ENCODE measurements around the gene KBTBD12.

KBTBD12 gene

DNA sequence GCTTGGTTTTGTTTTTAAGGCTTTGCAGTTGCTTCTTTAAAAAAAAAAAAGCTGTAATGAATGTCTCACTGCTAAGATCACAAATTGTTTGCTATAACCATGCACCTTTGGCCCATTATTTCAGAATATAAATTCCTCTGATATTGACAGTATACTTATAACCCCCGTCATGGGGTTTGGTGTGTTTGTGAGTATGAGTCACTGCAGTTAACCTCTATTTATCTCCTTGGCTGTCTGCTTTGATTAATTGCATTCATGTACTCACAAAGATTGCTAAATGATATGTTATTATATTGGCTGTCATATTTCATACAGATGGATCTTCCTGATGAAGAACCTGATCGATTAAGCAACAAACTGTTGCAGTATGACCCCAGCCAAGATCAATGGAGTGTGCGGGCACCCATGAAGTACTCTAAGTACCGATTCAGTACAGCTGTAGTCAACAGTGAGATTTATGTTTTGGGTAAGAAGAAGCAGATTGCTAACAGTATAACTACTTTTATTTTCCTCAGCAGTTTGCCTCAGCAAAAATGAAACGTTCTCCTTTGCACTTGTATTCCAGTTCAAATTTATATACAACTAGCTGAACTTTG lies 14.9 kb downstream of the KBTBD12 start:
- no peak overlapping the region for H3K4me3 ChIP-seq
- no peaks in the 10 kb centered on the region for H3K36me3 ChIP-seq
- H3K27me3 ChIP-seq, result no peaks in the 10 kb centered on the region
- no peaks in the 10 kb centered on the region for H3K4me1 ChIP-seq
- intact Hi-C loops (cut with DNase I; ENCODE audit: low total_unique reads), result no loop called here
- no peak for DNase-seq
- H3K9me3 ChIP-seq, result no peaks in the 10 kb centered on the region
- no peak overlapping the region for H3K27ac ChIP-seq
- TF ChIP-seq, protein P1, sequence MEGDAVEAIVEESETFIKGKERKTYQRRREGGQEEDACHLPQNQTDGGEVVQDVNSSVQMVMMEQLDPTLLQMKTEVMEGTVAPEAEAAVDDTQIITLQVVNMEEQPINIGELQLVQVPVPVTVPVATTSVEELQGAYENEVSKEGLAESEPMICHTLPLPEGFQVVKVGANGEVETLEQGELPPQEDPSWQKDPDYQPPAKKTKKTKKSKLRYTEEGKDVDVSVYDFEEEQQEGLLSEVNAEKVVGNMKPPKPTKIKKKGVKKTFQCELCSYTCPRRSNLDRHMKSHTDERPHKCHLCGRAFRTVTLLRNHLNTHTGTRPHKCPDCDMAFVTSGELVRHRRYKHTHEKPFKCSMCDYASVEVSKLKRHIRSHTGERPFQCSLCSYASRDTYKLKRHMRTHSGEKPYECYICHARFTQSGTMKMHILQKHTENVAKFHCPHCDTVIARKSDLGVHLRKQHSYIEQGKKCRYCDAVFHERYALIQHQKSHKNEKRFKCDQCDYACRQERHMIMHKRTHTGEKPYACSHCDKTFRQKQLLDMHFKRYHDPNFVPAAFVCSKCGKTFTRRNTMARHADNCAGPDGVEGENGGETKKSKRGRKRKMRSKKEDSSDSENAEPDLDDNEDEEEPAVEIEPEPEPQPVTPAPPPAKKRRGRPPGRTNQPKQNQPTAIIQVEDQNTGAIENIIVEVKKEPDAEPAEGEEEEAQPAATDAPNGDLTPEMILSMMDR (IDR thresholded peaks at IDR 0.05), result no peak

DNA sequence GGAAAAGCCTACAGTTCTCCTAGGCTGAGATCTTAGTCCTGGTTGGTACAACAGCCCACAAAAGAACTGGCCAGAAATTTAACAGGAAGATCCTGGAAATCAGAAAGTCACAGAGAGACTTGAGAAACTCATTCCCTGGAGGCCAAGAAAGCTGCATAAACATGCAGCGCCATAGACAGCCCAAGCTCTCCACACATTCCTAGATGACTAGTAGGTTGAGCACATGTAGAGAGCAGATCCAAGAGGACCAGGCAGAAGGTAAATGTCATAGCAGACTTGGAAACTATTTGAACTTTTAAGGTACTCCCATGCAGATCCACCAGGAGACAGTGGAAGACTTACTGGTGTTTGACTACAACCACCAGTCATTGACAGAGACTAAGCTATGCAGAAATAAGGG lies 18.4 kb downstream of the KBTBD12 start:
- no peak overlapping the region for H3K27ac ChIP-seq
- no peaks in the 10 kb centered on the region for H3K27me3 ChIP-seq
- H3K4me1 ChIP-seq, result no peaks in the 10 kb centered on the region
- H3K4me3 ChIP-seq, result no peak overlapping the region
- no peaks in the 10 kb centered on the region for H3K36me3 ChIP-seq
- H3K9me3 ChIP-seq, result no peaks in the 10 kb centered on the region
- TF ChIP-seq, protein P1 (IDR thresholded peaks at IDR 0.05), result no peak
- intact Hi-C loops (cut with DNase I; ENCODE audit: low total_unique reads), result no loop called here
- DNase-seq, result no peak

DNA sequence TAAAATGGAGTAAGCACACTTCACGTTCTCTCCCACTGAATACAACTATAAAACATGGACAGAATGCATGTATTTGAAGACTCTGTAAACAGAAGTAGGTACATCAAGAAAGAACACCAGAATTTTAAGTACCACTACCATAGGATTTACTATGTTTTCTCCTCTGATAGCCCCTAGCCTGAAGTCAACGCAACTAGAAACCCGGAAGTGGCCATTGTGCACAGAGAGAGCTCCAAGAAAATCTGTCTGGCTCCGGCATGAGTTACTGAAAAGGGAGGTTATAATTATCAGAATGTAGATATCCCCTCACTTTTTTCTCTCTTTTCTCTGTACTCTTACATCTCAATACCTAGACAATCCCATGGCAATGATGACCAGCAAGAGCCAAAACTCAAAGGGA lies 23.8 kb downstream of the KBTBD12 start:
- TF ChIP-seq, protein P1 (IDR thresholded peaks at IDR 0.05), result no peak
- H3K4me1 ChIP-seq, result no peaks in the 10 kb centered on the region
- H3K36me3 ChIP-seq, result no peaks in the 10 kb centered on the region
- intact Hi-C loops (cut with DNase I; ENCODE audit: low total_unique reads), result no loop called here
- no peak overlapping the region for H3K4me3 ChIP-seq
- H3K9me3 ChIP-seq, result peaks cover 0 to 7% (median 4%) of the 10 kb centered on the region in 3 donors
- no peaks in the 10 kb centered on the region for H3K27me3 ChIP-seq
- no peak overlapping the region for H3K27ac ChIP-seq
- no peak for DNase-seq

DNA sequence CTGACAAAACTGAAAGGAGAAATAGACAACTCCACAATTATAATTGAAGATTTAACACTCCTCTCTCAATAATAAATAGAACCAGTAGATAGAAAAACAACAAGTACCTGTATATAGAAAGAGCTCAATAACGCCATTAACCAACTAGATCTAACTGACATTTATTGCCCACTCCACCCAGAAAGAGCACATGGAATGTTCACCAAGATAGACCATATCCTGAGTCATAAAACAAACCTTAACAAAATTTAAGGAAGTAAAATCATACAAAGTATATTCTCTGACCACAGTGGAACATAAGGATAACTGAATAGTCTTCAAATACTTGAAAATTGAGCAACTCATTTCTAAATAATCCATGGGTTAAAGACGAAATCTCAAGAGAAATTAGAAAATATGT lies 25.1 kb downstream of the KBTBD12 start:
- Histone ChIP-seq H3K27ac (no peak overlapping the region), H3K4me1 (no peaks in the 10 kb centered on the region), H3K36me3 (no peaks in the 10 kb centered on the region), H3K27me3 (no peaks in the 10 kb centered on the region), H3K9me3 (peaks cover 0 to 7% (median 4%) of the 10 kb centered on the region in 3 donors), H3K4me3 (no peak overlapping the region)
- TF ChIP-seq, protein P1 (IDR thresholded peaks at IDR 0.05), result no peak
- intact Hi-C loops (cut with DNase I; ENCODE audit: low total_unique reads), result no loop called here
- no peak for DNase-seq

DNA sequence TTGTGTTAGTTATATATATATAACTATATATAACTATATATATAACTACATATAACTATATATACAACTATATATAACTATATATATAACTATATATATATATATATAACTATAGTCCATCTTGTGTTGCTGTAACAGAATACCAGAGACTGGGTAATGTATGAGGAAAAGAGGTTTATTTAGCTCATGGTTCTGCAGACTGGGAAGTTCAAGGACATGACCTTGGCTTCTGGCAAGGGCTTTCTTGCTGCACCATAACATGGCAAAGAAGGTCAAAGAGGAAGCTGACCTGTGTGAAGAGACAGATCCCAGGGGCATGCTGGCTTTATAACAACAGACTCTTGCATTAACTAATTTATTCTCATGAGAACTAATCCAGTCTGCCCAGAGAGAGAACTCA lies 27.6 kb downstream of the KBTBD12 start:
- H3K4me3 ChIP-seq, result no peak overlapping the region
- peaks cover 0 to 7% (median 4%) of the 10 kb centered on the region in 3 donors for H3K9me3 ChIP-seq
- TF ChIP-seq, protein P1 (IDR thresholded peaks at IDR 0.05), result no peak
- no peak for DNase-seq
- no peaks in the 10 kb centered on the region for H3K4me1 ChIP-seq
- H3K27me3 ChIP-seq, result no peaks in the 10 kb centered on the region
- H3K27ac ChIP-seq, result no peak overlapping the region
- H3K36me3 ChIP-seq, result peaks cover 0 to 1% (median 0%) of the 10 kb centered on the region in 3 donors
- intact Hi-C loops (cut with DNase I; ENCODE audit: low total_unique reads), result no loop called here

DNA sequence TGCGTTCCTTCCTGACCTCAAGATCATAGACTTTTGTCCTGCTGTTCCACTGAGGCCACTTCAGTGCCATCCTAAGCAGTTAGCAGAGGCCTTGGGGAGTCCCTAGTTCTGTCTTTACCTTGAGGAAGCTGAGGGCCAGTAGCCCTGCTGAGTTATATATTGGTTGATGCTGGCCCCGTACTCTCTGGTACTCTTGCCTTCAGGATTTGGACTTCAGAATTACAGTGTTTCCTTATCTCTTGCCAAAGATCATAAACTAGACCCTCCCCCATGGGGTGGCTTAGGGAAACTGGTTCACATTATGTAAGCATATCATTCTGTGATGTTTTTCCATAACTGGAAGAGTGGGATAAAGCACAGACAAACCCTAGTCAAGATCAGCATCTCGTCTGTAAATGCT lies 33.2 kb downstream of the KBTBD12 start:
- no peak for DNase-seq
- TF ChIP-seq, protein P1 (IDR thresholded peaks at IDR 0.05), result no peak
- intact Hi-C loops (cut with DNase I; ENCODE audit: low total_unique reads), result no loop called here

More for the DNA sequence above, 33.2 kb downstream of the KBTBD12 start:
- Histone ChIP-seq H3K36me3 (peaks cover 0 to 5% (median 0%) of the 10 kb centered on the region in 3 donors), H3K27me3 (no peaks in the 10 kb centered on the region), H3K4me1 (peaks cover 0 to 4% (median 2%) of the 10 kb centered on the region in 4 donors), H3K4me3 (no peak overlapping the region), H3K27ac (no peak overlapping the region), H3K9me3 (peaks cover 0 to under 1% (median 0%) of the 10 kb centered on the region in 3 donors)
